ENCODE data around the gene ARSI.
A peak's percentile ranks its signal among the peaks of the same experiment; 100 is the strongest.

The ARSI gene

GRCh38 chr5:150278046-150278730 is 24.5 kb downstream of the ARSI start:
- peak; percentile 61 for DNase-seq (ENCODE audit: low read depth)
- TF ChIP-seq, protein P1, sequence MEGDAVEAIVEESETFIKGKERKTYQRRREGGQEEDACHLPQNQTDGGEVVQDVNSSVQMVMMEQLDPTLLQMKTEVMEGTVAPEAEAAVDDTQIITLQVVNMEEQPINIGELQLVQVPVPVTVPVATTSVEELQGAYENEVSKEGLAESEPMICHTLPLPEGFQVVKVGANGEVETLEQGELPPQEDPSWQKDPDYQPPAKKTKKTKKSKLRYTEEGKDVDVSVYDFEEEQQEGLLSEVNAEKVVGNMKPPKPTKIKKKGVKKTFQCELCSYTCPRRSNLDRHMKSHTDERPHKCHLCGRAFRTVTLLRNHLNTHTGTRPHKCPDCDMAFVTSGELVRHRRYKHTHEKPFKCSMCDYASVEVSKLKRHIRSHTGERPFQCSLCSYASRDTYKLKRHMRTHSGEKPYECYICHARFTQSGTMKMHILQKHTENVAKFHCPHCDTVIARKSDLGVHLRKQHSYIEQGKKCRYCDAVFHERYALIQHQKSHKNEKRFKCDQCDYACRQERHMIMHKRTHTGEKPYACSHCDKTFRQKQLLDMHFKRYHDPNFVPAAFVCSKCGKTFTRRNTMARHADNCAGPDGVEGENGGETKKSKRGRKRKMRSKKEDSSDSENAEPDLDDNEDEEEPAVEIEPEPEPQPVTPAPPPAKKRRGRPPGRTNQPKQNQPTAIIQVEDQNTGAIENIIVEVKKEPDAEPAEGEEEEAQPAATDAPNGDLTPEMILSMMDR (conservative IDR thresholded peaks at IDR 0.05; ENCODE audit: low read depth, low read length) = no peak
- H3K4me3 ChIP-seq (ENCODE audit: low read depth, low read length) = no peak overlapping the region

DNA sequence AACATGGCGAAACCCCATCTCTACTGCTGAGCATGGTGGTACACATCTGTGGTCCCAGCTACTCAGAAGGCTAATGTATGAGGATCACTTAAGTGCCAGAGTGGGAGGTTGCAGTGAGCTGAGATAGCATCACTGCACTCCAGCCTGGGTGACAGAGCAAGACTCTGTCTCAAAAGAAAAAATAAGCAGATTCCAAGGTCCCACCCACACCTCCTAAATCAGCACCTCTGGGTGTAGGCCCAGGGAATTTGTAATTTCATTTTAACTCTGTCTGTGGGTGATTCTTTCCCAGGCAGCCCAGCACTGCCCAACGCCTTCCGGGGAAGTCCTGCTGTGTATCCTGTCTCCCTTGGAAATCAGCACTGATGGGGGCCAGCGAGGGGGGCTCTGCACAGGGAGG is 25.7 kb downstream of the ARSI start:
- DNase-seq (ENCODE audit: low read depth) = no peak
- no peak overlapping the region for H3K4me3 ChIP-seq (ENCODE audit: low read depth, low read length)
- TF ChIP-seq, protein P1 (conservative IDR thresholded peaks at IDR 0.05; ENCODE audit: low read depth, low read length) = no peak

DNA sequence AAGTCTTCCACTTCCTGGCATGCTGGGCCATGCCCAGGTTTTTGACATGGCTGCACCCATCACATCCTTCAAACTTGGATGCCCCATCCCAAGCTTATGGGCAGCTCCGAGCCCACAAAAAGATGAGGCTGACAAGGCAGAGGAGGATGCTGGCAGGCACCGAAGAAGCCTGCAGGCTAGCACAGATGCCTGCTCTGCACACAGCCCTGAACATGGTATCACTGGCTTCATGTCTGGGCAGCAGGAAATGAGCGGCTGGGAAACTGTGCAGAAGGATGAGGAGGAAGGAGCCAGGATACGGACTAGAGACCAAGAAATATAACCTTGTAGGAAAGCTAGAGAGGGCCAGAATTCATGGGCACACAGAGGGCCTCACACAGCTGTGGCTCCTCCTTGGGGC is 27.9 kb downstream of the ARSI start:
- DNase-seq (ENCODE audit: low read depth) = no peak
- TF ChIP-seq, protein P1 (conservative IDR thresholded peaks at IDR 0.05; ENCODE audit: low read depth, low read length) = no peak
- no peak overlapping the region for H3K4me3 ChIP-seq (ENCODE audit: low read depth, low read length)

DNA sequence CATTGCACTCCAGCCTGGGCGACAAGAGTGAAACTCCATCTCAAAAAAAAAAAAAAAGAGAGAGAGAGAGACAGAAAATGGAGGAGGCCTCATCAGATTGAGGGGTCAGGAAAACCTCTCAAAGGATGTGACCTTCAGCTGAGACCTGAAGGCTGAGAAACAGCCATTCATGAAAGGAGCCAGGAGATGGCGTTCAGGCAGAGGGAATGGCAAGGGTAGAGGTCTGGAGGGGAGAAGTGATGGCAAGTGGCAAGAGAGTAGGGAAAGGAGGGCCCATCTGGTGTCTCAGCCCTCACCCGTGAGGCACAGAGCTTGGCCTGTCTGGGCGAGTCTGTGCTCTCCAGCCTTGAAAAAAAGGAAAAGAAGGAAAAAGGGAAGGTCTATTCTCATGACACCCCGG is 30.2 kb downstream of the ARSI start:
- DNase-seq (ENCODE audit: low read depth) = peak; percentile 66
- TF ChIP-seq, protein P1 (conservative IDR thresholded peaks at IDR 0.05; ENCODE audit: low read depth, low read length) = peak; percentile 77
- no peak overlapping the region for H3K4me3 ChIP-seq (ENCODE audit: low read depth, low read length)

GRCh38 chr5:150271923-150272322 is 30.8 kb downstream of the ARSI start:
- TF ChIP-seq, protein P1 (conservative IDR thresholded peaks at IDR 0.05; ENCODE audit: low read depth, low read length) = no peak
- H3K4me3 ChIP-seq (ENCODE audit: low read depth, low read length) = no peak overlapping the region
- DNase-seq (ENCODE audit: low read depth) = peak; percentile 13

DNA sequence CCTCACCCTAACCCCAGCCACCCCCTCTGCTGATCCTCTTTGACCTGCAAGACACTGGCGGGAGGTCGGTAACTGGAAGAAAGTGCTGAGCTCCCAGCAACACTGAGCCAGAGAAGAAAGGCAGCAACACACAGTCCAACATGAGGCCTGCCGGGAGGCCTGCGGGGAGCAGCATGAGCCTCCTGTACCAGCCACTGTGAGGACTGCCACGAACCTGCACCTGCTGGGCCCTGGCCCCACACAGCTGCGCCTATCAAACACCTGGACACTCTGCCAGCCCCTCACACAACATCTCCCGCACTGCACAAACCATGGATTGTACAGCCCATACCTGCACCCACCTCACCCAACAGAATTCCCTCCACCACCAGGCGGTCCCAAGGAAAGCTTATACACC is 31.4 kb downstream of the ARSI start:
- TF ChIP-seq, protein P1 (conservative IDR thresholded peaks at IDR 0.05; ENCODE audit: low read depth, low read length) = no peak
- no peak overlapping the region for H3K4me3 ChIP-seq (ENCODE audit: low read depth, low read length)
- no peak for DNase-seq (ENCODE audit: low read depth)
